Upper lobe of right lung (tissue), 1 donor: Measurements from ENCODE around the gene BUB1. TPM values are rescaled to one million over a fixed set of nuclear protein-coding genes. Genes with fewer than 3 reads are reported as not detected.

ENCODE experiments used
- ATAC-seq: fragments of 200-7000 bp; cut with Tn5 transposase; one replicate; pipeline ENCODE4 v1.9.1; 2020; ENCODE audit warnings: mild to moderate bottlenecking, moderate library complexity
- DNase-seq: peaks from one replicate; pipeline ENCODE4 v3.0.0-alpha.2; 2020
- H3K27ac ChIP-seq: fragments of 200-600 bp; one replicate; pipeline ENCODE4 v1.8.0; 2022
- H3K27me3 ChIP-seq: fragments of 200-600 bp; one replicate; pipeline ENCODE4 v1.8.0; 2022; ENCODE audit warnings: mild to moderate bottlenecking
- H3K36me3 ChIP-seq: fragments of 200-600 bp; one replicate; pipeline ENCODE4 v1.8.0; 2022
- H3K4me1 ChIP-seq: fragments of 200-600 bp; one replicate; pipeline ENCODE4 v1.8.0; 2022
- H3K4me3 ChIP-seq: fragments of 200-600 bp; one replicate; pipeline ENCODE4 v1.8.0; 2022; ENCODE audit warnings: mild to moderate bottlenecking
- H3K9me3 ChIP-seq: fragments of 200-600 bp; one replicate; pipeline ENCODE4 v1.8.0; 2022
- intact Hi-C: fragments of 100-400 bp; cut with DNase I; formaldehyde crosslinking; loops from one replicate; pipeline ENCODE4 v1.11.0; 2022
- total RNA-seq: library from RNA; stranded (reverse); fragmentation: NEBNext Ultra II Directional; extraction: Animal tissue kit (Norgen Biotek cat#: 25700); gene quantifications from one replicate; pipeline ENCODE4 v1.2.1, GENCODE V29; 2021
- TF ChIP-seq, protein P1 (sequence below): fragments of 200-600 bp; IDR thresholded peaks from one replicate; pipeline ENCODE4 v1.8.0; 2022; ENCODE audit warnings: antibody characterized with exemption
- donor health status: DM: no; HTN: yes; CAD: no; lungs with severe emphysema.

The BUB1 gene
- total RNA-seq, 1 donor from 2014 or later = 2.4 TPM

DNA sequence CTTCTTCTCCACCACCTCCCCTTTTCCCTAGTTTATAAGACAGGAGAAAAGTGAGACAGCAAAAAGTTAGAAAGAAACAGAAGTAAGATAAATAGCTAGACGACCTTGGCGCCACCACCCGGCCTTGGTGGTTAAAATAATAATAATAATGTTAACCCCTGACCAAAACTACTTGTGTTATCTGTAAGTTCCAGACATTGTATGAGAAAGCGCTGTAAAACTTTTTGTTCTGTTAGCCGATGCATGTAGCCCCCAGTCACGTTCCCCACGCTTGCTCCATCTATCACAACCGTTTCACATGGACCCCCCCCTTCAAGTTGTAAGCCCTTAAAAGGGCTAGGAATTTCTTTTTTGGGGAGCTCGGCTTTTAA, 1.5 kb upstream of the BUB1 start:
- Histone ChIP-seq H3K4me3 (no peak overlapping the region), H3K27me3 (no peaks in the 10 kb centered on the region), H3K4me1 (peaks cover 24% of the 10 kb centered on the region), H3K9me3 (no peaks in the 10 kb centered on the region), H3K27ac (no peak overlapping the region), H3K36me3 (no peaks in the 10 kb centered on the region)
- DNase-seq (peak; percentile 64), ATAC-seq (no peak)
- TF ChIP-seq, protein P1, sequence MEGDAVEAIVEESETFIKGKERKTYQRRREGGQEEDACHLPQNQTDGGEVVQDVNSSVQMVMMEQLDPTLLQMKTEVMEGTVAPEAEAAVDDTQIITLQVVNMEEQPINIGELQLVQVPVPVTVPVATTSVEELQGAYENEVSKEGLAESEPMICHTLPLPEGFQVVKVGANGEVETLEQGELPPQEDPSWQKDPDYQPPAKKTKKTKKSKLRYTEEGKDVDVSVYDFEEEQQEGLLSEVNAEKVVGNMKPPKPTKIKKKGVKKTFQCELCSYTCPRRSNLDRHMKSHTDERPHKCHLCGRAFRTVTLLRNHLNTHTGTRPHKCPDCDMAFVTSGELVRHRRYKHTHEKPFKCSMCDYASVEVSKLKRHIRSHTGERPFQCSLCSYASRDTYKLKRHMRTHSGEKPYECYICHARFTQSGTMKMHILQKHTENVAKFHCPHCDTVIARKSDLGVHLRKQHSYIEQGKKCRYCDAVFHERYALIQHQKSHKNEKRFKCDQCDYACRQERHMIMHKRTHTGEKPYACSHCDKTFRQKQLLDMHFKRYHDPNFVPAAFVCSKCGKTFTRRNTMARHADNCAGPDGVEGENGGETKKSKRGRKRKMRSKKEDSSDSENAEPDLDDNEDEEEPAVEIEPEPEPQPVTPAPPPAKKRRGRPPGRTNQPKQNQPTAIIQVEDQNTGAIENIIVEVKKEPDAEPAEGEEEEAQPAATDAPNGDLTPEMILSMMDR = no peak
- intact Hi-C loops = no loop called here

DNA sequence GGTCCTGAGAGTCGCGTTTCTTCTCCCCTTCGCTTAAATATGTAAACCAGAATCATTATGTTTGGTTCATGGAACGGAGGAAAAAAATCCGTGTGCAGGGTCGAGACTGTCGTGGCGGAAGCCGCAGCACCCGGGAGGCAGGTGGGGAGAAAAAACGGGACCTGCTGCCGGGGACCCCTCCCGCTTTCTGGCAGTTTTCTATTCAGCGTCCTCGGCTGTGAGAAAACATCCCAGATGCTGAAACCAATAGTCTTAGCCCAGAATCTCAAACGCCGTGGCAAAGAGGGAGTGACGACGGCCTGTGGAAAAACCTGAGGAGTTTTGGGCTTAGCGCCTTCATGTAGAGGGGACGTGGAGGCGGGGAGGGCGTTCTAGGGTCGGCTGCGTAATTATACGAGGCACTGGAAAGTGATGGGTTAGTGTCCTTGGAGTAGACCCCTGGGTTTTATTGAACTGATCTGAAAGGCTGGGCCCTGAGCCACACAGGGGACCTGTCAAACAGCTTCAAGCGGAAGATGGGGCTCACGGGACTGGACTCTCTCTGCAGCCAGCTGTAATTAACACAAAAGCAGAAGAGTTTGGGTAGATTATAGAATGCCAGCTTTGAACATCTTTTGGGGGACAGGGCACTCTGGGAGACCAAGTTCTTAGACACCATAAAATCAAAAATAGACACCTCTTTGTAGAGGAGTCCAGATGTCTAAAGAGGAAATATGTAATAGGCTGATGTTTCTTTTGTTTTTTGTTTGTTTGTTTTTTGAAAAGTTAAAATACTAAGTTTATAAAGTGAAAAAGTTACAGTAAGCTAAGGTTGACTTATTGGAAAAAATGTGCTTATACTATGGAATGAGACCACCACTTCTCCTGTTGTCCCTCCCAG, 834 bp upstream of the BUB1 start:
- peak overlapping the region; percentile 90 for H3K27ac ChIP-seq

DNA sequence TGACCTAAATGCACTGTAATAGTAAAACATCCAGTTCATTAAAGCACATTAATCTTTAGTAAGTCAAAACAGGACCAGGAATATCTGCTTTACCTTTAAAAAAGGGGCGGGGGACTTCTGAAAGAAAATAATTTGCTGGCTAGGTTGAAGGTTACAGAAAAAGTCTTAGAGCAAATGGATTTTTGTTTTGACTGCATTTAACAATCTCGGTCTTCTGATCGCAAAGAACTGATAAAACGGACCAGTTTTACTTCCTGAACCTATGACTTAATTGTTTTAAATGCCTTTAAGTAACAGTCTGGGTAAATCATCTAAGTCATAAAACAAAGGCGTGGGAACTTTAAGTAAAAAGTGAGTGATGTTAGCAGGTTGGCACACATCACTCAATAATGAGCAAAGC, 783 bp downstream of the BUB1 start:
- H3K4me3 ChIP-seq = no peak overlapping the region
- intact Hi-C loops = no loop called here

More for the DNA sequence above, 834 bp upstream of the BUB1 start:
- ATAC-seq (peak; percentile 6), DNase-seq (peak; percentile 67)
- no peaks in the 10 kb centered on the region for H3K27me3 ChIP-seq
- TF ChIP-seq, protein P1 = no peak
- H3K9me3 ChIP-seq = no peaks in the 10 kb centered on the region
- intact Hi-C loops = no loop called here
- peak overlapping the region; percentile 77 for H3K4me3 ChIP-seq
- no peaks in the 10 kb centered on the region for H3K36me3 ChIP-seq
- H3K4me1 ChIP-seq = peaks cover 25% of the 10 kb centered on the region

DNA sequence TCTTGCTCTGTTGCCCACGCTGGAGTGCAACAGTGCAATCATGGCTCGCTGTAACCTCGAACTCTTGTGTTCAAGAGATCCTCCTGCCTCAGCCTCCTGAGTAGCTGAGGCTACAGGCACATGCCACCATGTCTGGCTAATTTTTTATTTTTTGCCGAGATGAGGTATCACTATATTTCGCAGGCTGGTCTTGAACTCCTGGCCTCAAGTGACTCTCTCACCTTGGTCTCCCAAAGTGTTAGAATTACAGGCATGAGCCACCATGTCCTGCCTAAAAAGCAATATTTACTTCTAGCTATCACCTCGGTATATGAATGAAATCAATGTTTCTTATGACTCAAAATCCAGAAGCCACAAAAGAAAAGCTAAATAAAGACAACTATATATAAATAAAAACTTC, 2.2 kb downstream of the BUB1 start:
- H3K27ac ChIP-seq = no peak overlapping the region
- H3K9me3 ChIP-seq = no peaks in the 10 kb centered on the region
- intact Hi-C loops = no loop called here

More for the DNA sequence above, 783 bp downstream of the BUB1 start:
- Histone ChIP-seq H3K27me3 (no peaks in the 10 kb centered on the region), H3K36me3 (no peaks in the 10 kb centered on the region), H3K9me3 (no peaks in the 10 kb centered on the region), H3K27ac (no peak overlapping the region), H3K4me1 (peaks cover 25% of the 10 kb centered on the region)
- TF ChIP-seq, protein P1 = no peak
- no peak for ATAC-seq
- no peak for DNase-seq

DNA sequence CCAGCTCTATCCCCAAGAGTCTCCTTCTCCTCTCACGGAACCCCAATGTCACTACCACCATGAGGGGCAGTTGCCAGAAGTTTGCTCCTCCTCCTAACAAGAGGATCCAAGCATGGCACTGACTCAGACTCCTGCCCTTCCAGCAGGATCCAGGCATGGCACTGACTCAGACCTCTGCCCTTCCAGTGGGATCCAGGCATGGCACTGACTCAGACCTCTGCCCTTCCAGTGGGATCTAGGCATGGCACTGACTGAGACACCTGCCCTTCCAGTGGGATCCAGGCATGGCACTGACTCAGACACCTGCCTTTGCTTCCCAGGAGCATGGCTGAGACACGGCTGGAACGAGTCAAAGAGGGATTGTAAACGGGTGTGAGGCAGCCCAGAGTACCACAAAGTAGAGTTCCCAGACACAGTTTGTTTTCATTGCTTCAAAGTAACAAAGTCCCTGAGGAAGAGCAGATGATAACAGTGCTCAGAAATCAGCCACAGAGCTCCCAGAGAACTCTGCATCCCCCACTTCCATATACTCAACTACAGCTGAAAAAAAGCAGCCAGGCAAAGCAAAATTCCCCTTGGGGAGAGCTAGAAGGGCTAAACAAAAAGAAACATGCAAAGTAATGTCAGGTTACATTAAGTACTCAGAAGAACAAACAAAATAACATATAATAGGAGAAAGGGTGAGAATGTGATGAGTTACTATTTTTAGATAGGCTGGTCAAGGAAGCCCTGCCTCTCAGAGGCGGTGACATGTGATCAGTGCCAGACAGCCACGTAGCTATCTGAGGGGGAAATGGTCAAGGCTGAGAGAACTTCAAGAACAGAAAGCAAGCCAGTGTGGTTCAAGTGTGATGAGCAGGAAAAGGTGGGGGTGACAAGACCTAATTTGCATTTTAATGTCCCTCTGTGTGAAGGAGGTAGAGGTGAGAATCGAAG, 3.0 kb downstream of the BUB1 start:
- TF ChIP-seq, protein P1 = no peak
- peak; percentile 33 for ATAC-seq

More for the DNA sequence above, 2.2 kb downstream of the BUB1 start:
- Histone ChIP-seq H3K27me3 (no peaks in the 10 kb centered on the region), H3K36me3 (no peaks in the 10 kb centered on the region), H3K4me1 (peaks cover 25% of the 10 kb centered on the region), H3K4me3 (no peak overlapping the region)
- TF ChIP-seq, protein P1 = no peak
- DNase-seq (no peak), ATAC-seq (no peak)

More for the DNA sequence above, 3.0 kb downstream of the BUB1 start:
- no peaks in the 10 kb centered on the region for H3K36me3 ChIP-seq
- H3K4me1 ChIP-seq = peaks cover 25% of the 10 kb centered on the region
- intact Hi-C loops = no loop called here
- H3K27ac ChIP-seq = no peak overlapping the region
- no peaks in the 10 kb centered on the region for H3K9me3 ChIP-seq
- H3K27me3 ChIP-seq = no peaks in the 10 kb centered on the region
- no peak for DNase-seq
- no peak overlapping the region for H3K4me3 ChIP-seq
